T-helper 1 cell (primary cell): ENCODE results near the gene ST14.
"Not testable (repeated sequence)": the region's sequence is repeated elsewhere in the genome, so short reads cannot be mapped to it uniquely, and the experiment has no call there.

Experiments used
- DNase-seq, 5 donors: peaks; one replicate each; pipeline ENCODE4 v3.0.0-alpha.2; 2012 to 2020

The ST14 gene

DNA sequence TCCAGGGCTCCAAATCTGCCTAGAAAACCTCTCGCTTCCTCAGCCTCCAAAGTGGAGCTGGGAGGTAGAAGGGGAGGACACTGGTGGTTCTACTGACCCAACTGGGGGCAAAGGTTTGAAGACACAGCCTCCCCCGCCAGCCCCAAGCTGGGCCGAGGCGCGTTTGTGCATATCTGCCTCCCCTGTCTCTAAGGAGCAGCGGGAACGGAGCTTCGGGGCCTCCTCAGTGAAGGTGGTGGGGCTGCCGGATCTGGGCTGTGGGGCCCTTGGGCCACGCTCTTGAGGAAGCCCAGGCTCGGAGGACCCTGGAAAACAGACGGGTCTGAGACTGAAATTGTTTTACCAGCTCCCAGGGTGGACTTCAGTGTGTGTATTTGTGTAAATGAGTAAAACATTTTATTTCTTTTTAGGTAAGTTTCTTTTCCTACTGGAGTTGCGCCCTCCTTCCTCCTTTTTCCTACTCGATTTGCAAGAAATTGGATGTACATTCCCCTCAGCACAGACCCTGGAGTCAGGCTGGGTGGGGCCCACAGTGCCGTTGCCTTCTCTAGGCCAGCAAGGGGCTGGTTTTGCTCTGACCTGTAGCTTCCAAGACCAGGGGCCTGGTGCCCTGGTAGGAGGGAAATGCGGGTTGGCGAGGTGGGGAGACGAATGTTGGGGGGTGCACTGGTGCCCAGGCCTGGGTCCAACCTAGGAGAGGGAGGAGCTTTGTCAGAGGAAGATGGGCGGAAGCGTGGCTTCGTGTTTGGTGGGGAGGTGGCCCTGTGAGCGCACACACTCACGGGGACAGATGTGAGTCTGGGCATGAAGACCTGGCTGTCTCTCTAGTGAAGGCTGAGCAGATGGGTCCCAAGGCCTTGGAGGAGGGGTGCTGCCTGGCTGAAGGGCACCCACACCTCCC lies 50.6 kb downstream of the ST14 start:
- no peak for DNase-seq

DNA sequence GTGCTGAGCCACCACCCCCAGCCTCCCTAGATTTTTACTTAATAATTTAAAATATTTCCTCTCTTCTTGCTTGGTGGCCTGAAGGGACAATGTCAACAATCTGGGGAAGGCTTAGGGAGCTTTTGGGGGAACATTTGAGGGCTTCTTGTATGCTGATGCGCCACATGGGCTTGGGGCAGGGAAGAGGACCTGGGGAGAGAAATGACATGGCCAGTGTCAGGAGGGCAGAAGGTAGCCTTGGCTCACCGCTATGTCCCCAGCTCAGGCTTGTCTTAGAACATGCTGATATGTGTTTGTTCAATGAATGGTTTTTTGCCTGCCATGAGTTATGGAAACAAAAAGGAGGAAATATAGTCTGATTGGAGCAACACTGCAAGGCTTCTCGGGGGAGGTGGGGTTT lies 51.6 kb downstream of the ST14 start:
- DNase-seq: no peak

DNA sequence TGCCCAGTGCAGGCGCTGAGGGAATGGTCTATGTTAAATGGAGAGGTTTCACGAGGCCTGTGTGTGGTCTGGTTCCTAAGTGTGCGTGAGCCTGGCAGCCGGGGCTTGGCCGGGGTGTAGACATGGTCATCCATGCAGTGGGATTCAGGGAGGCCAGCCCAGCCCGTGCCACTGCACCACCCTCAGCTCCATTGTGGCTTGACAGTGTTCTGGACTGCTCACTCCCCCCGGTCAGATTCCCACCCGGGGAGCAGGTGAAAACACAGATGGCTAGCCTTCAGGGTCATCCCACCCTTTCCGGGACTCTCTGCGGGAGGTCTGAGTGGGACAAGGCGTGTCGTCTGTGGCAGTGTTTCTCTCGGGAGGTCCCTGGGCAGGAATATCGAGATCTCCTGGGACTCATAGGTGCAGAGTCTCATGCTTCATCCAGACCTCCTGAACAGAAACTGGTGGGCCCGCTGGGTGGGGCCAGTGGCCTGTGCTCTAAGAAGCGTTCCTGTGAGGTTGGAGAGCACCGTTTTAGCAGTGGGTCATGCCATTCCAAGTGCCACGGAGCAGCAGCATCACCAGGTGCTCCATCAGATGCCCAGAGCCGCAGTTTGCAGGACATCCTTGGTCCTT lies 52.3 kb downstream of the ST14 start:
- DNase-seq: no peak

DNA sequence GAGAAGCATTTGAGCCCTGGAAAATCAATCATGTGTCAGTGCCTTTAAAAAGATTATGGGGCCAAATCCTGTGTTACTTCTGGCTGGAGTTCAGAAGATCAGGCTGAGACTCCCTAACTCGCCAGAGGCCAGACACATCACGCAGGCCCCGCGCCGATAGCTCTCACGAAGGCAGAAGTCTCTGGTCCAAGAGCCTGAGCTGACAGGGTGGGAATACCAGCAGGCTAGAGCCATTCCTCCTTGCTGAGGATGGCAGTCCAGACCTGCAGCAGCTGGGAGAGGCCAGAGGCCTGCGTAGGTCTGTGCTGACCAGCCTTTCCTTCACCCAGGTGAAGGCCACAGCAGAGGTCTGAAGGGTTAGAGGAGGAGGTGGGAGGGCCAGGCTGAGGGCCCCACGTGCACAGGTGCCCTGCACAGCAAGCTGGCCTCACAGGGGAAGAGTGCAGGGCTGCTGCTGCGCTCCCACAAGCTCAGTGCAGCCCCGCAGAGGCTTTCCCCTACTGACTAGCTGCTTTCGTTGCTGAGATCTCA lies 52.9 kb downstream of the ST14 start:
- DNase-seq: no peak

DNA sequence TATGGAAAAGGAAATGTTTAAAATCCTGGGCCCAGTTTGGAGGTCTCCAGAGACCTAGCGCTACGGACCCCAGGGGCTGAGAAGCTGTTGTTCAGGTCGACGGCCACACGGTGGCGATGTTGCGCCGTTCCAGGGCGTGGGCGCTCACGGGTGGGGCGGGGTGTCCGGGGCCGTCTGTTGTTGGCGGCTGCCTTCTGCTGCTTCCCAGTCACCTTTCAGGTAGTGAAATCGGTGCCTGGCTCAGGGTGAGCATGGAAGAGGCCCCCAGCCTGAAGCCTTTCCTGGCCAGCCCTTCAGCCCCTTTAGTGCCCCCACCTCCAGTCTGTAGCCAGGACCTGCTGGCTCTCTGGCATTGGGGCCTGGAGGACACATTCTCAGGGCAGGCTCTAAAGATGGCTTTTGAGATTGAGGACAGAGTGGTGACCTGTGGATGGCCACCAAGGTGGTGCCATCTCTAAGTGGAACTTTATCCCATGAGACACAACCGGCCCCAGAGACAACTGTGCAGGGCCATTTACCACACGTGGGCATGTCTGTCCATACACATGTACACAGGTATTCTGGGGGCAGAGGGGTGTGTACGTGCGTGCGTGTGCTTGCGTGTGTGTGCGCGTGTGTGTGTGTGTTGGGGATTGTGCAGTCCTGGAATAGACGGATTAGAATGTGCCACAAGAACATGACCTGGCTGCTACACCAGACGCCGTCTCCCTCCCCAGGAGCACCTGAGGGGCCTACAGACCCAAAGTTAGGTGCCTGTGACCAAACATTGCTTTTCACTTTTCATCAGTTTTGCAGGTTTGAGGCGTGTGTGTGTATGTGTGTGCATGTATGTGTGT lies 53.8 kb downstream of the ST14 start:
- DNase-seq: peak in 4 of 5 donors; percentile 44 to 58 (median 52)

DNA sequence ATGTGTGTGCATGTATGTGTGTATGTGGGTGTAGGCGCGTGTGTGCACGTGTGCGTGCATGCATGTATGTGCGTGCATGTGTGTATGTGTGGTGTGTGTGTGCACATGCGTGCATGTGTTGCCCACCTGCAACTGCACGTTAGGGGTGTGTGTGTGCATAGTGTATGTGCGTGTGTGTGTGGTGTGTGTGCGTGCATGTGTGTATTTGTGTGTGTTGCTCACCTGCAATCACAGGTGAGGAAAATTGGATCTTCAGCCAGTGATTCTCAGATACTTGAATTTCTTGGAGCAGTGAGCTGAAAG lies 54.3 kb downstream of the ST14 start:
- DNase-seq: no peak

DNA sequence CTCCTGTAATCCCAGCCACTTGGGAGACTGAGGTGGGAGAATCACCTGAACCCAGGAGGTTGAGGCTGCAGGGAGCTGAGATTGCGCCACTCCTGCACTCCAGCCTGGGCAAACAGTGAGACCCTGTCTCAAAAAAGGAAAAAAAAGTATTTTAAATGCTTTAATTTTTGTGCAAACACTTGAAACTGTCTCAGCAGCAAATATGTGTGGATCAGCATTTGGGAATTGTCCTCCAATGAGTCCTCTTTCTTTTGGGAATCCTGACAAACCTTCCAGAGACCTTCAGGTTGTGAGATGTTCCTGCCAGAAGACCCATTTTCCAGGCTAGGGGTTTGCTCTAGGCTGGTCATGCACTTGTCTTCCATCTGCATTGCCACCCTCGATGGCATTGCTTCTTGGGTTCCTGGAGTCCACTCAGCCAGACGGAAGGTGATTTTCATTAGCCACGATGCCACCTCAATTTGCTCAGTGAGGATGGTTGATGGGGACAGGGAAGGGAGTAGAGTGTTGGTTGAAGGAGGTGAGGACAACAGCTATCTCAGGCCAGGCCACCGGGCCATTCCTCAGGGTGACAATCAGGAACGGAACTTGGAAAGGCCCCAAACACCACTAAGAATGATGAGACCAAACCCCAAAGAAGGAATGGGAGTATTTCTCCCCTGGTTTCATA lies 55.4 kb downstream of the ST14 start:
- DNase-seq: no peak

DNA sequence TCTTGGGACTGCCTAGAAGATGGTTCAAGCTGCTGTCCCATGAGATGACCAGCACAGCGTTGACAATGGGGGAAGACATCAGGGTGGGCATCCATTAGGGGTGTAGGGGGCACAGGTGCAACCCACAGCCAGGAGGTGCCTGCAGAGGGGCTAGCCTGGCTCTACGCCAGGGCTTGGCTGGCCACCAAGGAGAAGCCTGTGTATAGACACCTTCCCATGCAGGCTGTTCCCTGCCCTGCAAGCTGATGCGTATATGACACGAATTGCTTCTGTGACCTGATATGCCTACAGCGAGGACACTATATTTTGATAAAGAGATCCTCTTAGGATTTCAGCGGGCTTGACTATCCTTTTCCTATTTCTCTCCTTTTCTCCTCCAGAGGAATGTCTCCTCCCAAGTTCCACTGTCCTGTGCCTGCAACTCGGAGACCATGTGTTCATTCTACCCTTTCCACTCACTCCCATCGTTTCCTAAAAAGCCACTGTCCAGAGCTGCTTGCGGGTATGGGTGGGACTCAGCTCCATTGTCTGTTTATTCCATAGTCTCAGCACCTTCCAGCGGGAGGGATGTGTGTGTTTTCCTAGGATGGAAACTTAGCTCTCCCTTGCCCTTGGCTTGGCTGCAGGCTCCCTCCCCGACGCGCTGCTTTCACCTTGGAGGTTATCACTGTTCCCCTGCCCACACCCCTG lies 56.1 kb downstream of the ST14 start:
- no peak for DNase-seq

DNA sequence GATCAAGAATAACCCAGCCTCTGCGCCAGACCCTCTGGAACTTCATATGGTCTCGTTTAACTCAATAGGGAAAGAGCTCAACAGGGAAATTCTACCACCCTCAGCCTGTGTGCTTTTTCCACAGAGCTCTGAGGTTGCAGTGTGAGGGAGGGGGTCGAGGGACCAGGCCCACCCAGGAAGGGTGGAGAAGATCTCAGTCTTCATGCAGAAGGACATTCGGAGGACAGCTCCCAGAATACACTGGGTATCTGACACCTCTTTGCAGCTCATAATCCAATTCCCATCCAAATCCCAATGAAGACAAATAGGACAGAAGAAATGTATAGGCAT lies 56.6 kb downstream of the ST14 start:
- DNase-seq: no peak

DNA sequence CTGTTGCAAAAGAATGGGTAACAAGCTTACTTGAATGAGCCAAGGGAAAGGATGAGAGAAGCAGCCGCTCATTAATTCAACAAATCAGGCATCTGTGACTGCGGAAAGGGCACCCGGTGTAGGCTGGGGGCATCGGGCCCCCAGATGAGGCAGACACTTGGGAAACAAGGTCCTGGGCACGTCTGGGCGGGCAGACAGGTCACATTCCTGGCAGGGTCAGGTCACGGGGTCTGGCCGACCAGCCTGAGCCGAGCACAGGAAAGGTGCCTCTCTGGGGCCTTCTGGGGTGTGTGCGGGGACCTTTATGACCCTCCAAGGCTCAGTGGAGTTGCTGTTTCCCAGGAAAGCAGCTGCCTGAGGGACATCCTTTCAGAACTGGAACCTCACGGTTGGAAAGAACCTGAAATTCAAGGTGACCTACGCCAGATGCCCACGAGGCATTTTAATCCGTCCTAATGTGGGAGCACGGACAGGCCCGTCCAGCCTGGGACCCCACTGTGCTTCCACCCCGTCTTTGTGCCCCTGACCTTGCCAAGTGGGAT lies 57.1 kb downstream of the ST14 start:
- DNase-seq: no peak

DNA sequence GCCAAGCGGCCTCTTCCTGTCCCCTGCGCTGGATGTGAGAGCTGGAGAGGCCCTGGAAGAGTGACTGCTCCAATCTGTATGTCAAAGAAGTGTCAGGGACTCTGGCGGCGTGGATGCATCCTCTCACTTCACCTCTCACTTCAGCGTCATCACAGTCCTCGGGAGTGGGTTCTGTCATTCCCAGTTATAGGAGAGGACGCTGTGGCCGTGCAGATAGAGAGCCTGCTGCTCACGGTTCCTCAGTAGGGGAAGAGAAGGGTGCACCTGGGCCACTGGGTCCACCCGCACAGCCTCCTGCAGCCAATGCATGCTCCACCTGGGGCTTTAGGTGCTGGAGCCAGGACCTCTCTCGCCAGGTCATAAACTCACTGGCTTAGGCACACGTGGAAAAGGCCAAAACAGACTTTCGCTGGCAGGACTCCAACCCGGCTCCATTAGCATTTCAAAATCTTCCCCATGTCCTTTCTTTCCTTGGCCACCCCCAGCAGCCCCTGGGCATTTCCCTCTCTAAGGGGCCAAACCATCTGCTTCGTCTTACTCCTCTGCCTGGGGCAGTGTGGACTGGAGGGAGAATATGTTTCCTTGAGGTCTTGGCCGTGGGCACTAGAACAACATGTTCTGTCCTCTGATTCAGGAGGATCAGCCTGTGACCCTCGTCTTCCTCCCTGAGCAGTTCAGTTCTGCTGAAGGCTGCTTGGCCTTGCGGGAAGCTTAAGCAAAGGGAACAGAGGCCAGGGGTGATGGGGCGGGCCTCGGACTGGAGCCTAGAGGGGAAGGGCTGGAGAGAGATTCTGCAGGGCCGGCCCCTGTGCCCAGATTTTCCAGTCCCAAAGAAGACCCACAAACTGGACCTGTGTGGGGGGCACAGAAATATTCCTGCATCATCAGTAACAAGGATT lies 57.8 kb downstream of the ST14 start:
- no peak for DNase-seq

DNA sequence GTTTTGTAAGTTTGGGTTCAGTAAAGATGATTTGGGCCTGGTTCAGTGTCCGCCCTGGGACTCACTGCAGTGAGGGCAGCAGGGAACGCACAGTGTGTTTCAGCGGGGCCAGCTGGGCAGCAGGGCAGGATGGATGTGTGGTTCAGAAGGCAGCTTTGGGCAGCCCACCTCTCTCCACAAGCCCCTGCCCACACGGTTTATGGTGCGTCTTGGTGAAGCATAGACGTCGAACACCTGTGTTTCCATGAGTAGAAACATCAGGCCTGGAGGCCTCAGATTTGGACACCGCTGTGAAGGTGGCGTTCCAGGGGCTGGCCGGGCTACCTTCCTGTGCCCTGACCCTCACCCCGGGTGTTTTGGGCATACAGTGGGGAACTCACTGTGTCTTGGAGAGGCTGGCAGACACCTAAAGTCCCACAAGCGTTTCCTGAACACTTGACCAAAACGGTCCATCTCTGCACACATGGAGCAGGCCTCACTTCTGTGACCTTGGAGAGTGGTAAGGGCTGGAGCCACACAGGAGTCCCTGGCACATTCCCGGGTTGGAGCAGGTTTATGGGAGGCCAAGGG lies 59.0 kb downstream of the ST14 start:
- no peak for DNase-seq

DNA sequence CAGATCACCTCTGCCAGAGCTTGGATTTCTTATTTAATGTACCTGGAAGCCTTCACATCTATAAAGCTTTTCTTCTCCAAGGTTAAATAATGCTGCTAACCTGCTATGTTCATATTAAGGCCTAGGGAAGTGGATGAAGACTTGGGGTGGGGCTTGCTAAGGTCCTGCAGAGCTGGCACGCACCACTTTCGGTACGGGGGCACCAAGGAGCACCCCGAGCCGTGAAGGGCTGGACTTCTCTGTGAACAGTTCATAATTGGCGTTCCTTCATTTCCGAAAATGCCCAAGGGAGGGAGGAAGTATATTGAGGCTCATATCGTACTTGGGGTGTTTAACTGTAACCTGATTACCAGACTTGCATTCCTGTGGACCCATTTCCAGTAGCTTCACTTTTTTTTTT lies 59.6 kb downstream of the ST14 start:
- no peak for DNase-seq

DNA sequence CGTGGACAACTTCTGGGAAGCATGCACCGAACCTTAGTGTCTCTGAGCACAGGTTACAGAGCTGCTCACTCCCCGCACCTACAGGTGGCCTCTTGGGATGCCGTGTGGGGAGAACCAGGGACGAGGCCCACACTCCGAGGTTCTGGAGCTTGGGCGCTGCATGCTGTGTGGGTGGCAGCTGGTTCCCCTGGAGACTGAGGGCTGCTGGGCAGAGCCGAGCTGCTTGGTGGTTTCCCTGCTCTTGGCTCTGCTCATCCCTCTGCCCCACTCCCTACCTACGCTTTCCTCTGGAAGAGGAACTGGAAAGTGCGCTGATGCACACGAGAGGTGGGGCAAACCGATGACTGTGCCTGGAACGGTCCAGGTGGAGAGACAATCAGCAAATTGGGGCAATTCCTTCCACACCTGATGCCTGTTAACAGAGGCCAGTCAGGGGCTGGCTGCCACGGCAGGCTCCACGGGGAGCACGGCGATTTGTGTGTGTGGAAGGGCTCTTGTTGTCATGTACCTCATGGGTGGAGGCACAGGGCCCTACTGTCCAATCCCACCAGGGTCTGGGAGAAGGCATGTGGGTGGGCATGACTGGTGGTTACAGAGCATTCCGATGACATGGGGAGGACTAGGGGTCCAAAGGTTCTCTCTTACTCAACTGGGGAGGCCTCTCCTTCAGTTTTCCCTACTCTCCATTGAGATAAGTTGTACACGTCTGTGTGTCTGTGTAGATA lies 60.9 kb downstream of the ST14 start:
- DNase-seq: no peak

DNA sequence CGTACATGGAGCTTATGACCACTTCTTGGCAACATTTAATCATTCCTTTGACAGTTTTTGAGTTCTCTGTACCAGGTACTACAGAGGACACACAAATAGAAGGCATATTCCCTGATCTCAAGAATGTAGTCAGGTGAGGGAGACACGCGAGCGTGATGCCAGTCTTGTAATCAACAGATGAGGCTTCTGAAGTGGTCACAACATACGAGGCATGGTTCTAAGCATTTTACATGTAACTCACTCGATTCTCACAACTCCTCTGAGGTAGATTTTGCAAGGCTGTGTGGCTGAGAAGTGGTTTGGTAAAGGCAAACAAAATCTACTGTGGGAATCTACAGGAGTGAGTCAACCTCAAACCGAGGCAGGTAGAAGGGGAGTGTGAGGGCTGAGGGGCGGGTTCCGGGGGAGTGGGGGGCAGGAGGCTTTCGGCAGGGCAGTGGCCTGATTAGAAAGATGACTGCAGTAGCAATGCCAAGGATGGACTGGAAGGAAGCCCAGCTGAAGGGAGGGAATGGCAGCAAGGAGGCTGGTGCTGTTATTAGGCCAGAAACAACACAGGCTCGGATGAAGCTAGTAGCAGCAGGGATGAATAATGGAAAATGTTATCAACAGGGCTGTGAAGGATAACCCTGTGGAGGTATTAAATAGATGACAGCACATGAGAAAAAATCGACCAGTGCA lies 63.8 kb downstream of the ST14 start:
- no peak for DNase-seq

DNA sequence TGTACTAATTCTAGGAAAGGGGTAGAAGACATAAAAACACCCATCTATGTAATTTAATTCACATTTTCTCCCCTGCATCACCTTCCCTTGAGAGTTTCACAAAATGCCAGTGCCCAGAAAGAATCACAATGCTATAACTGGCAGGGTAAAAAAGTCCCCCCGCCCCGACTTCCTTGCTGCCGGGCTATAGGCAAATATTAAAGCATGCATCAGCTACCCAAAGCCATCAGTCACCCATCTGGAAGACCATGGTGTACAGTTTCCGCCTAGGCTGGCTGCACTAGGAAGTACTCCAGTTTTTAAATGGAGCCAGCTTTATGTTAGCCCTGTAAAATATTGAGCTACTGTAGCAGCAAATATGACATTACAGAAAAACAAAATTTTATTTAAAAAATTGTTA lies 67.8 kb downstream of the ST14 start:
- no peak for DNase-seq

DNA sequence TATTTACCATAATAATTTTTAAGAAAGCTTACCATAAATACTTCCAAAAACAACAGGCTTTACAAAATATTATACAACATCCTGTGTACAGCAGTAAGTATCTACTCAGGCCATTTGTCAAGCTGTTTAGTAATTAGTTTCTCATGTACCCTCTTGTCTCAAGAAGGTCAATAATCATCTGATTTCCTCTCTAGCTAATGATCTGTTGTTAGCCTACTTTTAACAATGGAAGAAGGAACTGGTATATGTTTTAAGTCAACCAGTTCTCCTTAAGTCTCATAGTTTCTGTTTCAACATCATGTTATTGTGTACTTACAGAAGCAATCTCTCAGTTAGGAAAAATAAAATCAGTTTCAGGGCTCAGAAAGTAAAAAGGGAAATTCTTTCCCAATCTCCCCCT lies 73.9 kb downstream of the ST14 start:
- not testable (repeated sequence) for DNase-seq

DNA sequence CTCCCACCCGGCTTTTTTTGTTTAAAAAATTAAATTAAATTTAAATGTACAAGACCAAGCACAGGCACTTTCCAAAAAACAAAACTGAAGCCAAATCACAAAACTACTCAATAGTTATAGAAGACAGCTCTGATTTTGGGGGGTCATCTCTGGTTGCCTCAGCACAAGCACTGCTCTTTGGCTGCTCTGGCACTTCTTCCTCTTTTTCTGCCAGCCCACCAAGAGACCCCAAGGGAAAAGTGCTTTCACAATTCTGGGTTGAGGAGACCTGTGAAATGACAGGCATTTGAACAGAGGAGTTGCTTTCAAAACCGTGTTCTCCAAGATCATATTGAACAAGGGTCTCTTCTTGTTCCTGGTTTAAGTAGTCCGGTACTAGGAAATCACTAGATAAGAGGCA lies 74.3 kb downstream of the ST14 start:
- DNase-seq: not testable (repeated sequence)

DNA sequence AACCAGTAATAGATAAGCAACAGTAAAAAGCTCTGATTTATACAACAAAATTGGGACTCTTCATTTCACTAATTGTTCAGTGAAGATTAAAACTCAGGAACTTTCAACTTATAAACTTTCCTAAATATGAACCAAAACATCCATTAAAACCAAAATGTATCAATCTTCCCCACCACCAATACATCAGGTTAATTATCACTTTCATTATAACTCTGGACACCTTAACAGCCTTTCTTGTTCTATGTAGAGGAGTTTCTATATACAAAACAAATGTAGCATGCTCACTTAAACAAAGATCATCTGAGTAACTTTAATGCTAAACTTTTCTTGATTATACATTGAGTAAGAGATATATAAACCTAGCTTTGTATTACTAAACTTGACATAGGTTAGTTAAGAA lies 74.7 kb downstream of the ST14 start:
- DNase-seq: no peak
